IMR-90 (cell line): ENCODE results near the gene AVPR2.
A peak's percentile ranks its signal among the peaks of the same experiment; 100 is the strongest.

ENCODE experiments used
- BHLHE40 ChIP-seq: fragments of 150-350 bp; IDR thresholded peaks from 2 replicates; pipeline ENCODE4 v1.6.1; 2016; ENCODE audit warnings: mild to moderate bottlenecking, low read depth, low read length
- CEBPB ChIP-seq: IDR thresholded peaks from 2 replicates; pipeline ENCODE4 v1.6.1; 2012; ENCODE audit warnings: low read depth, low read length, improper control_type of control experiment
- CHD1 ChIP-seq: IDR thresholded peaks from 2 replicates; pipeline ENCODE4 v1.6.1; 2012; ENCODE audit warnings: low read depth, low read length, improper control_type of control experiment
- ELK1 ChIP-seq: fragments of 150-350 bp; IDR thresholded peaks from 2 replicates; pipeline ENCODE4 v1.6.1; 2016; ENCODE audit warnings: low read depth, mild to moderate bottlenecking, low read length, moderate library complexity, borderline replicate concordance
- FOS ChIP-seq: fragments of 150-350 bp; IDR thresholded peaks from 2 replicates; pipeline ENCODE4 v1.6.1; 2016; ENCODE audit warnings: low read depth, low read length
- MAFK ChIP-seq: IDR thresholded peaks from 2 replicates; pipeline ENCODE4 v1.6.1; 2012; ENCODE audit warnings: low read depth, low read length, improper control_type of control experiment
- MXI1 ChIP-seq: IDR thresholded peaks from 2 replicates; pipeline ENCODE4 v1.6.1; 2012; ENCODE audit warnings: low read depth, mild to moderate bottlenecking, low read length, moderate library complexity, borderline replicate concordance
- POLR2A ChIP-seq: IDR thresholded peaks from 2 replicates; pipeline ENCODE4 v1.6.1; 2012; ENCODE audit warnings: mild to moderate bottlenecking, low read depth, low read length
- RAD21 ChIP-seq: IDR thresholded peaks from 2 replicates; pipeline ENCODE4 v1.6.1; 2012; ENCODE audit warnings: low read length, improper control_type of control experiment
- RCOR1 ChIP-seq: IDR thresholded peaks from 2 replicates; pipeline ENCODE4 v1.6.1; 2012; ENCODE audit warnings: mild to moderate bottlenecking, low read length, improper control_type of control experiment; ENCODE audit not compliant: insufficient replicate concordance
- RFX5 ChIP-seq: IDR thresholded peaks from 2 replicates; pipeline ENCODE4 v1.8.0; 2012; ENCODE audit warnings: low read depth, mild to moderate bottlenecking, low read length, moderate library complexity
- SMC3 ChIP-seq: fragments of 150-350 bp; IDR thresholded peaks from 2 replicates; pipeline ENCODE4 v1.6.1; 2016; ENCODE audit warnings: low read depth, mild to moderate bottlenecking, antibody characterized with exemption, low read length, moderate library complexity
- USF2 ChIP-seq: fragments of 150-350 bp; IDR thresholded peaks from 2 replicates; pipeline ENCODE4 v1.6.1; 2017; ENCODE audit warnings: mild to moderate bottlenecking, antibody characterized with exemption, low read length, low read depth
- TF ChIP-seq, protein P1 (sequence below): conservative IDR thresholded peaks from 2 replicates; pipeline ENCODE4 v1.5.1; 2012; ENCODE audit warnings: mild to moderate bottlenecking, low read depth, low read length, improper control_type of control experiment

GRCh38 chrX:153935326-153935851, 30.9 kb downstream of the AVPR2 start:
- TF ChIP-seq POLR2A (no peak), RAD21 (no peak), USF2 (no peak), MXI1 (peak; percentile 73; the same call in 1 of the 2 replicates), FOS (no peak), MAFK (no peak), CEBPB (no peak), SMC3 (no peak), RCOR1 (no peak), BHLHE40 (no peak), ELK1 (no peak), RFX5 (no peak), CHD1 (no peak)
- TF ChIP-seq, protein P1, sequence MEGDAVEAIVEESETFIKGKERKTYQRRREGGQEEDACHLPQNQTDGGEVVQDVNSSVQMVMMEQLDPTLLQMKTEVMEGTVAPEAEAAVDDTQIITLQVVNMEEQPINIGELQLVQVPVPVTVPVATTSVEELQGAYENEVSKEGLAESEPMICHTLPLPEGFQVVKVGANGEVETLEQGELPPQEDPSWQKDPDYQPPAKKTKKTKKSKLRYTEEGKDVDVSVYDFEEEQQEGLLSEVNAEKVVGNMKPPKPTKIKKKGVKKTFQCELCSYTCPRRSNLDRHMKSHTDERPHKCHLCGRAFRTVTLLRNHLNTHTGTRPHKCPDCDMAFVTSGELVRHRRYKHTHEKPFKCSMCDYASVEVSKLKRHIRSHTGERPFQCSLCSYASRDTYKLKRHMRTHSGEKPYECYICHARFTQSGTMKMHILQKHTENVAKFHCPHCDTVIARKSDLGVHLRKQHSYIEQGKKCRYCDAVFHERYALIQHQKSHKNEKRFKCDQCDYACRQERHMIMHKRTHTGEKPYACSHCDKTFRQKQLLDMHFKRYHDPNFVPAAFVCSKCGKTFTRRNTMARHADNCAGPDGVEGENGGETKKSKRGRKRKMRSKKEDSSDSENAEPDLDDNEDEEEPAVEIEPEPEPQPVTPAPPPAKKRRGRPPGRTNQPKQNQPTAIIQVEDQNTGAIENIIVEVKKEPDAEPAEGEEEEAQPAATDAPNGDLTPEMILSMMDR: no peak
